ENCODE results near the gene SRGAP1. TPM values are rescaled to one million over a fixed set of nuclear protein-coding genes. Genes with fewer than 3 reads are reported as not detected.
A peak's percentile ranks its signal among the peaks of the same experiment; 100 is the strongest.

Gene SRGAP1
- total and polyA plus RNA-seq, 2 of the 4 experiments (the other 2 are of a cell fraction), result 10.0 to 10.2 TPM

DNA sequence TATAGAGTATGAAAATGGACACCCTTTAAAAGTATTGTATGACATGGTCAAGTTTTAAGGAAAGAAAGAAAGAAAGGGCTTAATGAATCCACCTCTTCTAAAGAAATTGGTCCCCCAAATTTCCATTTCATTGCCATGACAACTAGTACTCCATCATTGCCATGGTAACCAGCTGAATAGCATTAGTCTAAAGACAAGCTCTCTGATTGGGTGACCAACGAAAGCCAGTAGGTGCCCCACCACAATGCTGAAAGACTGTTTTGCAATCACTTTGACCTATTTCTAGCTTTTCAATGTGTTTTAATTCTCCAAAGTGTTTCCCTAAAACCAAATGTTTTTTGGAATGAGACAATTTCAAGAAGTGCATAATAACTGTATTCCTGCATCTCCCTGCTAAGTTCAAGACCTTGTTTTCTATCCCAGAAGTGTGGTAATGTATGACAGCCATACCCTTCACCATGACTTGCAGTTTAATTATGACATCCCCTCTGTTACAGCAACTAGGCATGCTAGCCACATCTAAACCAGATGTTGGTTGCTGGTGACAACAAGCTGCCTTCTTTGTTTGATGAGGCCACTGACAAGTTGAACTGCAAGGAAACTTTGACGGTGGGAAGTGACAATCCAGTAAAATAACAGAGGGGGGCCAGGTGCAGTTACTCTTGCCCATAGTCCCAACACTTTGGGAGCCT, 330.9 kb downstream of the SRGAP1 start:
- H4K20me1 ChIP-seq (ENCODE audit: insufficient read depth, low read length), result no peaks in the 10 kb centered on the region
- H4K8ac ChIP-seq (ENCODE audit: low read depth in 2 of 2, low read length in 2 of 2), result peak overlapping the region in 1 of 2 experiments; percentile 50; a peak in 1 of 4 replicates
- no peak overlapping the region for H2AK9ac ChIP-seq (replicated peaks; ENCODE audit: low read depth, low read length, poor library complexity)
- dilution Hi-C loops (cut with HindIII; ENCODE audit: low sequenced_read_pairs, unreplicated experiment), result no loop called here
- H3K4me1 ChIP-seq (ENCODE audit: control insufficient read depth, insufficient read depth, low read length), result peaks cover 29% of the 10 kb centered on the region
- H3K4me2 ChIP-seq (ENCODE audit: low read depth, low read length), result no peak overlapping the region
- H3K27me3 ChIP-seq (ENCODE audit: control insufficient read depth, insufficient read depth, low read length), result no peaks in the 10 kb centered on the region
- BruUV-seq (replicated peaks), result no TSS peak
- H3K4ac ChIP-seq (ENCODE audit: low read depth, low read length), result peak overlapping the region; percentile 47; the same call in 1 of the 2 replicates
- 100% methylated on average over 1 of the region's 2 CpGs; no CpG with 5 or more reads in 1 of the 2 experiments for WGBS, 2 experiments (ENCODE audit: extremely low coverage in 2 of 2, insufficient read length in 1 of 2)
- H2BK120ac ChIP-seq (ENCODE audit: low read depth, low read length), result peak overlapping the region; percentile 50; the same call in 1 of the 2 replicates
- ChIA-PET CTCF (no interaction called here), POLR2A (ENCODE audit: unreplicated experiment) (no interaction called here)
- no peak overlapping the region for H3K27ac ChIP-seq (ENCODE audit: insufficient read depth, low read length)
- H2BK20ac ChIP-seq (ENCODE audit: low read depth, low read length), result peak overlapping the region; percentile 27; the same call in 1 of the 2 replicates
- H3K36me3 ChIP-seq (ENCODE audit: control insufficient read depth, insufficient read depth, low read length), result no peaks in the 10 kb centered on the region
- peak overlapping the region; percentile 51 for H4K91ac ChIP-seq (ENCODE audit: insufficient read depth, low read depth, low read length)
- H3K56ac ChIP-seq (ENCODE audit: extremely low read depth, insufficient read depth, low read length), result no peak overlapping the region
- ATAC-seq (ENCODE audit: low read depth), result no peak
- no peak overlapping the region for H3K9ac ChIP-seq (ENCODE audit: low read depth, low read length)
- in situ Hi-C loops (cut with MboI; ENCODE audit: low sequenced_read_pairs), result no loop called here
- H3K14ac ChIP-seq (replicated peaks; ENCODE audit: low read depth, low read length), result 0 out of 2 replicates have a peak overlapping the region, but pooled peaks have one; percentile 7
- intact Hi-C loops (cut with micrococcal nuclease), result no loop called here
- H3K79me1 ChIP-seq (ENCODE audit: low read depth in 1 of 2, low read length in 2 of 2), result peaks cover 0 to 29% of the 10 kb centered on the region in 2 experiments; a peak in 2 of 4 replicates
- no peak overlapping the region for H4K5ac ChIP-seq (ENCODE audit: low read depth, low read length)
- H3K23ac ChIP-seq (ENCODE audit: low read depth, low read length), result peak overlapping the region; percentile 14; the same call in 1 of the 2 replicates
- H3K4me3 ChIP-seq (ENCODE audit: insufficient read depth, low read depth, low read length), result no peak overlapping the region
- peak overlapping the region; percentile 94; the same call in 2 of the 3 replicates for H2BK15ac ChIP-seq (ENCODE audit: low read depth, low read length)
- H2AFZ ChIP-seq (replicated peaks; ENCODE audit: low read length, poor library complexity), result no peak overlapping the region
- H3K9me3 ChIP-seq (ENCODE audit: control insufficient read depth, insufficient read depth, low read length), result no peaks in the 10 kb centered on the region
- H2BK5ac ChIP-seq (ENCODE audit: low read depth, low read length, poor library complexity, severe bottlenecking), result peak overlapping the region; percentile 49
- no peak for DNase-seq
- peak overlapping the region; percentile 5; the same call in 1 of the 2 replicates for H3K18ac ChIP-seq (ENCODE audit: low read depth, low read length)
- TF ChIP-seq CEBPB (IDR thresholded peaks at IDR 0.05; ENCODE audit: low read depth, low read length) (0 out of 2 replicates have a peak, but pooled peaks have one; percentile 0), NFE2L2 (IDR thresholded peaks at IDR 0.05; ENCODE audit: low read depth, low read length) (peak; percentile 85; the same call in 1 of the 2 replicates)
- TF ChIP-seq, protein P1, sequence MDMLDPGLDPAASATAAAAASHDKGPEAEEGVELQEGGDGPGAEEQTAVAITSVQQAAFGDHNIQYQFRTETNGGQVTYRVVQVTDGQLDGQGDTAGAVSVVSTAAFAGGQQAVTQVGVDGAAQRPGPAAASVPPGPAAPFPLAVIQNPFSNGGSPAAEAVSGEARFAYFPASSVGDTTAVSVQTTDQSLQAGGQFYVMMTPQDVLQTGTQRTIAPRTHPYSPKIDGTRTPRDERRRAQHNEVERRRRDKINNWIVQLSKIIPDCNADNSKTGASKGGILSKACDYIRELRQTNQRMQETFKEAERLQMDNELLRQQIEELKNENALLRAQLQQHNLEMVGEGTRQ (IDR thresholded peaks at IDR 0.05; ENCODE audit: low read depth, low read length), result no peak
- H3K9me1 ChIP-seq (ENCODE audit: insufficient read depth, low read length), result peaks cover 14% of the 10 kb centered on the region
- H2AK5ac ChIP-seq (ENCODE audit: low read depth, low read length), result peak overlapping the region; percentile 84
